Measurements from ENCODE around the gene MRPL55. TPM values are rescaled to one million over a fixed set of nuclear protein-coding genes. Genes with fewer than 3 reads are reported as not detected.

MRPL55 gene
- total and polyA plus RNA-seq, 2 of the 4 experiments (the other 2 are of a cell fraction): 48.9 to 95.4 TPM

DNA sequence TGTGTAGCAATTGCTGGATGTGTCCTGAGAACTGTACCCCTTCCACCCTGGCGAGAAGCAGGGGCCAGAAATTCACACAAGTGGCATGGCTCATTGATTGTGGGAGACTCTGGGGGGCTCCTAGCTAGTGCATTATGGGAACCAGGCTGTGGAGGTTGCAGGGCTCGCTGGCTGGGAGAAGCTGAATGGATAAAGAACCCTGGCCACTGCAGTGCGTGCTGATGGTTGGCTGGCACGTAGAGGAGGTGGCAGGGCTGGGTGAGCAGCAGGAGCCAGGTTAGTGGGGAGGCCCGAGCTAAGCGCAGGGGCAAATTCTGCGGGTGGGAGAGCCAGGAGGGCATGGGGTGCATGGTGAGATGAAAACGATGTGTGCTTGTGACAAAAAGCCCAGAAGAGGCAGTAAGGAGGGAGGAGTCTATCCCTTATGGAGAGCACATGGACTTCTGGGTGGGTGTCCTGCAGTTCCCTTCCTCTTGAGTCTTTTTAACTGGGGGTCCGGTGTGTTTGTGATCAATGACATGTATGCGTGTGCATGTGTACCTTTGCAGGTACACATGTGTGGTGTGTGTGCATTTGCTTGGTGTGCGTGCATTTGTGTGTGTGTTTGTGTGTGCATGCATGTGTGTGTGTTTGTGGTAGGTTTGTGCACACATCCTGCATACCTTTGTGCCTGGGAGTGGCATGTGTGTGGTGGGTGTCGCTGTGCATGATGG, 34.5 kb upstream of the MRPL55 start:
- H3K27ac ChIP-seq (ENCODE audit: insufficient read depth, low read length): no peak overlapping the region
- TF ChIP-seq RFX5 (IDR thresholded peaks at IDR 0.05; ENCODE audit: low read depth, low read length): no peak
- TF ChIP-seq SMC3 (IDR thresholded peaks at IDR 0.05; ENCODE audit: low read depth, low read length): no peak
- TF ChIP-seq MAFK (IDR thresholded peaks at IDR 0.05; ENCODE audit: low read depth, low read length): no peak
- no peak for TF ChIP-seq RCOR1 (IDR thresholded peaks at IDR 0.05; ENCODE audit: insufficient replicate concordance, low read length)
- no peak for TF ChIP-seq CEBPB (IDR thresholded peaks at IDR 0.05; ENCODE audit: low read depth, low read length)
- TF ChIP-seq FOS (IDR thresholded peaks at IDR 0.05; ENCODE audit: low read depth, low read length): no peak
- no peak for TF ChIP-seq POLR2A (IDR thresholded peaks at IDR 0.05; ENCODE audit: low read depth, low read length)
- TF ChIP-seq, protein P1, sequence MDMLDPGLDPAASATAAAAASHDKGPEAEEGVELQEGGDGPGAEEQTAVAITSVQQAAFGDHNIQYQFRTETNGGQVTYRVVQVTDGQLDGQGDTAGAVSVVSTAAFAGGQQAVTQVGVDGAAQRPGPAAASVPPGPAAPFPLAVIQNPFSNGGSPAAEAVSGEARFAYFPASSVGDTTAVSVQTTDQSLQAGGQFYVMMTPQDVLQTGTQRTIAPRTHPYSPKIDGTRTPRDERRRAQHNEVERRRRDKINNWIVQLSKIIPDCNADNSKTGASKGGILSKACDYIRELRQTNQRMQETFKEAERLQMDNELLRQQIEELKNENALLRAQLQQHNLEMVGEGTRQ (IDR thresholded peaks at IDR 0.05; ENCODE audit: low read depth, low read length): no peak
- H4K8ac ChIP-seq (ENCODE audit: low read depth in 2 of 2, low read length in 2 of 2): no peak overlapping the region
- CTCF ChIA-PET: interaction anchor here (1.3 kb wide), 1 partner anchor 148 kb away, joined by 4 read pairs; no protein-coding TSS in a partner anchor
- no peak for DNase-seq
- H3K4ac ChIP-seq (ENCODE audit: low read depth, low read length): no peak overlapping the region
- no peak overlapping the region for H3K4me3 ChIP-seq (ENCODE audit: insufficient read depth, low read depth, low read length)
- H4K91ac ChIP-seq (ENCODE audit: insufficient read depth, low read depth, low read length): no peak overlapping the region
- in situ Hi-C loops (cut with MboI; ENCODE audit: low sequenced_read_pairs) (no loop called here), dilution Hi-C loops (cut with HindIII; ENCODE audit: low sequenced_read_pairs, unreplicated experiment) (no loop called here), intact Hi-C loops (cut with micrococcal nuclease) (loop anchor here (5.0 kb wide), 1 partner anchor 41 kb away; the partner anchor contains the start of gene C1orf35)
- H3K9ac ChIP-seq (ENCODE audit: low read depth, low read length): no peak overlapping the region
- no peak overlapping the region for H3K18ac ChIP-seq (ENCODE audit: low read depth, low read length)
- peaks cover 19% of the 10 kb centered on the region for H3K4me1 ChIP-seq (ENCODE audit: control insufficient read depth, insufficient read depth, low read length)
- no peak overlapping the region; the same call in 1 of the 2 replicates for H3K4me2 ChIP-seq (ENCODE audit: low read depth, low read length)
- no peak overlapping the region for H2AFZ ChIP-seq (replicated peaks; ENCODE audit: low read length, poor library complexity)
- H3K27me3 ChIP-seq (ENCODE audit: control insufficient read depth, insufficient read depth, low read length): no peaks in the 10 kb centered on the region
- peaks cover 67% of the 10 kb centered on the region for H4K20me1 ChIP-seq (ENCODE audit: insufficient read depth, low read length)
- H3K9me3 ChIP-seq (ENCODE audit: control insufficient read depth, insufficient read depth, low read length): no peaks in the 10 kb centered on the region
- POLR2A ChIA-PET (ENCODE audit: unreplicated experiment): no interaction called here
- H4K5ac ChIP-seq (ENCODE audit: low read depth, low read length): no peak overlapping the region
- H2BK15ac ChIP-seq (ENCODE audit: low read depth, low read length): no peak overlapping the region
- H3K9me1 ChIP-seq (ENCODE audit: insufficient read depth, low read length): peaks cover 24% of the 10 kb centered on the region
- peaks cover 15% of the 10 kb centered on the region for H3K36me3 ChIP-seq (ENCODE audit: control insufficient read depth, insufficient read depth, low read length)
- H2BK20ac ChIP-seq (ENCODE audit: low read depth, low read length): no peak overlapping the region
- H2AK9ac ChIP-seq (replicated peaks; ENCODE audit: low read depth, low read length, poor library complexity): no peak overlapping the region
- WGBS, 2 experiments (ENCODE audit: extremely low coverage in 2 of 2, insufficient read length in 1 of 2): 87% methylated on average over 3 of the region's 12 CpGs; no CpG with 5 or more reads in 1 of the 2 experiments
- H2AK5ac ChIP-seq (ENCODE audit: low read depth, low read length): no peak overlapping the region
- no peak overlapping the region for H3K14ac ChIP-seq (replicated peaks; ENCODE audit: low read depth, low read length)
- no peak overlapping the region for H2BK5ac ChIP-seq (ENCODE audit: low read depth, low read length, poor library complexity, severe bottlenecking)
- ATAC-seq (ENCODE audit: low read depth): no peak
- H3K79me1 ChIP-seq (ENCODE audit: low read depth in 1 of 2, low read length in 2 of 2): peaks cover 0 to 66% of the 10 kb centered on the region in 2 experiments; a peak in 2 of 4 replicates
- H2BK120ac ChIP-seq (ENCODE audit: low read depth, low read length): no peak overlapping the region
- no peak overlapping the region; the same call in 1 of the 2 replicates for H3K23ac ChIP-seq (ENCODE audit: low read depth, low read length)
- no TSS peak for BruUV-seq (replicated peaks)
- no peak overlapping the region for H3K56ac ChIP-seq (ENCODE audit: extremely low read depth, insufficient read depth, low read length)
